ENCODE data around the gene DBI.
A peak's percentile ranks its signal among the peaks of the same experiment; 100 is the strongest.
"Not testable (repeated sequence)": the region's sequence is repeated elsewhere in the genome, so short reads cannot be mapped to it uniquely, and the experiment has no call there.

The DBI gene

DNA sequence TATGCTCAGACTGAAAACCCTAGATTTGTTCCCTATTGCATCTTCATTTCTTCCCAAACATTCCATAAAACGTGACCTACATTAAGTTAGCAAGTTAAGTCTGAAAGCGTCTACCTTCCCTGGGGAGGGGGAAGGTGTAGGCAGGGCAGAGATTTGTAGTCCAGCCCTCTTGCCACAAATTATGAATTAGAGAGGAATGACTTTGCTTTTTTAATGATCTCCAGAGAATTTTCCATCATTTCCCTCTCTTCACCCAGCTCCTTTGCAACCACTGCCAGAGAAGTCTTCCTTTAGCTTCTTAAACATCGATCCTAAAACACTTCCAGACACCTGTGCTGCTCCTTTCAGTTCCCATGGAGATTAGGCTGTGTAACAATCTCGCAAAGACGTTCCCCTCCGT lies 1.3 kb upstream of the DBI start:
- no peak for DNase-seq (ENCODE audit: low read depth)

DNA sequence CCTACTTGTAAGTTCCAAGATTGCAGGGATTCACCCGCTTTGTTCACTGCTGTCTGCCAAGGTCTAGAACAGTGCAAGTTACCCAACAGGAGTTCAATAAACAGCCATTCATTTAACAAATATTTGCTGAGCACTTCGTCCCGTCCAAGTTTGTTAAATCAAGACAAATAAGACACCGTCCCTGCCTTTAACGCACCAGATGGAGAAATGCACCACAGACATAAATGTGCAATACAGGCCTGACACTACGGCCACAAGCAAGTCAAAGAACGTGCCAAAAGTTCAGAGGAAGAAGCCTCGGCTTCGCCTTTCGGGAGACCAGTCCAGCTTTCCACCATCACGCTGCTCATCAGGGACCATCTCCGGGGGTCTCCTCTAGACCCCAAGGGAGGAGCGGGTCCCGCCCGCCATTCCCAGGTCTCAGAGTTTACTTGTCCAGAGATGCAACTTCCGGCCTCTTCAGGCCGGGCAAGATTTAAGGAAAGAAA lies 572 bp upstream of the DBI start:
- DNase-seq (ENCODE audit: low read depth) = no peak

GRCh38 chr2:119367472-119368099 lies 809 bp downstream of the DBI start:
- DNase-seq (ENCODE audit: low read depth) = peak; percentile 25

- DNase-seq (ENCODE audit: low read depth) = no peak
Measured at GRCh38 chr2:119369845-119370244, 3.1 kb downstream of the DBI start.

- DNase-seq (ENCODE audit: low read depth) = no peak
Measured at GRCh38 chr2:119371111-119371510, 4.3 kb downstream of the DBI start.

GRCh38 chr2:119372778-119373568 lies 6.2 kb downstream of the DBI start:
- DNase-seq (ENCODE audit: low read depth) = no peak

- DNase-seq (ENCODE audit: low read depth) = not testable (repeated sequence)
Measured at GRCh38 chr2:119373907-119374745, 7.3 kb downstream of the DBI start.

DNA sequence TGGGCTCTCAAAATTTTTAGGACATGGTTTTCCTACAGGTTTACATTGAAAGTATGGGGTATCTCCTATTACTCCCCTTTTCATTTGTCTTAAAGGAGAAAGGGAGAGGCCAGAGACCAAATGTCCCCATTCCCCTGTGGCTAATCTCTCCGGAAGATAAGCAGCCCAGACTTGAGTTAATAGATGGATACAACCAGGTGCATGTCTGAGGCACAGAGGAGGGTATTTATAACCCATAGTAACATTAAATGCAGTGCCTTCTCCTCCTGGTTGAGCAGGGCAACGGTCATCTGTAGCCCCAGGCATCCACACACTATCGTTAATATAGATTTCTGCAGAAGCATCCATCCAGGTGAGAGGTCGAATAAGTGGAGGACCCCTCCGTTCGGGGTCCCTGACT lies 9.6 kb downstream of the DBI start:
- not testable (repeated sequence) for DNase-seq (ENCODE audit: low read depth)

DNA sequence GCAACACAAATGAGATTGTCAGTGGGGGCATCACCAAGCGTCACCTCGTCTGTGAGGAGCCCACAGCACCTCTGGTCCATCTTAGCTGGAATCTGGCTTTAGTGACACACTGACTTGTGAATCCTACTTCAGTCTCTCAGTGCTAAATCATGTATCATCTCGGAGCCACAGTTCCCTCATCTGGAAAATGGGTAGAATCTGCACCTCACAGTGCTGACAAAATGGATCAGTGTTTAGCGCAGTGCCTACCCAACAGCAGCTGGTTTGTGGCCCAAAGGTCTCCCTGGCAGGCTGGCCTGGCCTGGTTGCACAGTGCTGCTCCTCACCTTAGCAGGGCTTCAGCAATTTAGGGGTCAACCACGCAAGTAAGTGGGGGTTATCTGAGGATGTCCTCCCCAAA lies 10.0 kb downstream of the DBI start:
- no peak for DNase-seq (ENCODE audit: low read depth)

DNA sequence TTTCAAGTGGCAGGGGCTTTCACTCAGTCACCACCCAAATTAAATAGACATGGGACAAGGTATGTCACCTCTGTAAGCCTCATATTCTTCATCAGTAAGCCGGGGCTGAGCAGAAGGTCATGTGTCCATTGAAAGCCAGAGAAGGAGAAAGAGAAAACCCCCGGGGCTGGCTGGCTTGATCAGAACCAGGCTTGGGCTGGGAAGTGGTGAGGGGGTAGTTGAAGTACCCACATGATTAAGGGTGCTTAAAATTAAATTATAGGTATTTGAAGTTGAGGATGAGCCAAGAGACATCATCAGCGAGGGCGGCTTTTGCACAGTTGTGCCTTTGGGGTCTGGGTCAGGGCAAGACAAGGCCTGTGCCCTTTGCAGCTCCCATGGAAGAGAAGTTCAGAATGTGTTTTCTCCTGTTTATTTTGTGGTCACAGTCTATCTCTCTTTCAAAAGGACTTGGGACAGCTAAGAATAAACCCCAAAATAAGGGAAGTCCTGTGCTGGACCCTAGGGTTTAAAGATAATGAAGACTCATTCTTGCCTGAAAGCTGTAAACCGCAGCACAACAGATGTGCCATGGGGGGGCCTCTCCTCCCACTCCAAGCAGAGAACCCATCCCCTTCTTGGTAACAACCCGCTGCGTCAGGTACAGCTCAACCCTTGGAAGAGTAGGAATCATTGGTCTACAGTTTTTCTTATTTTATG lies 10.7 kb downstream of the DBI start:
- DNase-seq (ENCODE audit: low read depth) = no peak

- no peak for DNase-seq (ENCODE audit: low read depth)
Measured at GRCh38 chr2:119377993-119378345, 11.2 kb downstream of the DBI start.

- DNase-seq (ENCODE audit: low read depth) = no peak
Measured at GRCh38 chr2:119378566-119378965, 11.8 kb downstream of the DBI start.

DNA sequence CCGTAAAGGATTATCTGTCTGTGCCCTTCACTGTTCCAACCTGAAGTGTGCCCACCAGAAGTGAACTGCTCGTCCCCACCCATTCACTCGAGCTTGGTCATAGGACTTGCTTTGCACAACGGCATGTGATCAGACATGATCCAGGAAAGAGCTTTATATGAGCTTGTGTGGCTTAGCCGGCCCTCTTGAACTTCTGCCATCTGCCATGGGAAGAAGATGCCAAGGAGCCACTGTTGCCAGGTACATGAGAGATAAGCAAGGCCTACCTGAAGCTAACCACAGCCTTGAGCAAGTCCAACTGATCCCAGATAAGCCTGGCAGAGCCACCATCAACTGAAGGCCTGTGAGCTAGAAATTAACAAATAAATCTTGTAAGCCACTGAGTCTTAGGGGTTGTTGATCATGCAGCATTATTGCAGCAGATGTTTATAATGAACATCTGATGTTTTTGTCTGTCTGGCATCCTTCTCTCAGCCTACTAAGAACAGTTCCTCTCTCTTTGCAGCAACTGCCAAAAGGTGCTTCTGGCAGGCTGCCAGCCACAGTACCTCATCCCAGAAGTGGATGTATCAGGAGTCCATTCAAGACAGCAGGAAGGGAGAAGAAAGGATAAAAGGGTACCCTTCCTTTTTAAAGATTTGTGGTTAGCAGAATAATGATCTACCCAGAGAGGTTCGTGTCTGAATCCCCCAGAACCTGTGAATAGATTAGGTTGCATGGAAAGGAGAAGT lies 16.8 kb downstream of the DBI start:
- DNase-seq (ENCODE audit: low read depth) = no peak

DNA sequence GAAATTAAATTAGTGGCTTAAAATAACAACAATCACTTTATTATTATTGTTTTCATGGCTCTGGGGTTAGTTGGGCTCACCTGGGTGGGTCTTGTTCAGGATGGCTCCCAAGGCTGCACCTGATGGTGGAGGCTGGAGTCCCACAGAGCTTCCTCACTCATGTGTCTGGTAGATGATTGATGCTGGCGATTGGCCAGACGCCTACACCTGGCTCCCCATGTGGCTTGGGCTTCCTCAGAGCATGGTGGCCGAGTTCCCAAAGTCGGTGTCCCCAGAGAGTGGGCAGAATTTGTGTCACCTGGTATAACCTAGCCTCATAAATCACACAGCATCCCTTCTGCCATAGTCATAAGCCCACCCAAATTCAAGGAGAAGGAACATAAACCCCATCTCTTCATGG lies 18.2 kb downstream of the DBI start:
- no peak for DNase-seq (ENCODE audit: low read depth)

DNA sequence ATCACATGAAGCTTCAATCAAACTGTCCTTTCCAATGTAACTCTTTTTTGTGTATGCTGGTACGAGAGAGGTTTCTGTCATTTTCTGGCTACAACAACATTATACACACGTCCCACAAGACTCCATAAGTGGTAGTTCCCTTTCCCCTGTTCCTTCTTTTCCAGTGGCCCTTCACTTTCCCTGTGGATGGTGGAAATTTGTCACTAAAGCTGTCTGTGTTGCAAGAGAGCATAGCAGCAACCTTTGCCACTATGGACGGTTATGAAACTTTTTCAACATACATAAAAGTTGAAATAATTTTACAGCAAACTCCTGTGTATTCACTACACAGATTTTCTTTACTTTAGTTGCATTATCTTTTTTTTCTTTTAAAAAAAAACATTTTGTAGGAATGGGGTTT lies 18.7 kb downstream of the DBI start:
- DNase-seq (ENCODE audit: low read depth) = no peak

- DNase-seq (ENCODE audit: low read depth) = peak; percentile 10
Measured at GRCh38 chr2:119387381-119388129, 20.8 kb downstream of the DBI start.

- DNase-seq (ENCODE audit: low read depth) = no peak
Measured at GRCh38 chr2:119389615-119390306, 23.0 kb downstream of the DBI start.

- no peak for DNase-seq (ENCODE audit: low read depth)
Measured at GRCh38 chr2:119393971-119394748, 27.4 kb downstream of the DBI start.

DNA sequence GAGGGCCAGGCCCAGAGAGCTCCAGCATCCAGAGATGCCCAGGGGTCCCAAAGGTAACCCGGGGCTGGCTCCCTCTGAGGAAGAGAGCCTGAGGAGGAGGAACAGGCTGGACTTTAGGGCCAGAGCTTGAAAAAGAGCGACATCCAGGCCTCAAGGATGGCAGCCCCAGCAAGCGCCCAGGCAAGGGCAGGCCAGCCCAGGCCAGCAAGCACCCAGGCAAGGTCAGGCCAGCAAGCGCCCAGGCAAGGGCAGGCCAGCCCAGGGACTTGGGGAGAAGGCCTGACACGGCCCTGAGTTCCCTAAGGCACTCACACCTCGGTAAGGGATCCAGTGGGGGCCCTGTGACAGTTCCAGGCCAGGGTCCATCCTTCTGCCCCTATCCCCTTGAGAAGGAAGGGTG lies 30.4 kb downstream of the DBI start:
- DNase-seq (ENCODE audit: low read depth) = no peak

Measured in activated T-helper 9 cell treated with anti-CD3 and anti-CD28 coated beads, Interleukin-2, amount 50 U/mL, for 16 hours (primary cell).